Psoas muscle (tissue), 8 donors: ENCODE measurements around the gene COPS4. TPM values are rescaled to one million over a fixed set of nuclear protein-coding genes. Genes with fewer than 3 reads are reported as not detected.

ENCODE experiments used
- ATAC-seq, 4 donors: fragments of 200-7000 bp; cut with Tn5 transposase; one replicate each; pipeline ENCODE4 v1.9.1; 2020; ENCODE audit warnings: moderate library complexity in 3 of 4, mild to moderate bottlenecking in 2 of 4
- DNase-seq, 2 donors: peaks; one replicate each; pipeline ENCODE4 v3.0.0-alpha.2; 2020
- H3K27ac ChIP-seq: fragments of 200-600 bp; one replicate; pipeline ENCODE4 v1.8.0; 2022
- H3K27me3 ChIP-seq, 3 donors: fragments of 200-600 bp in 1 of 3; one replicate each; pipeline versions ENCODE4 v1.6.1 to v1.8.0; 2013 to 2022; ENCODE audit warnings: low read length in 2 of 3, mild to moderate bottlenecking in 2 of 3, moderate library complexity in 1 of 3; ENCODE audit not compliant: insufficient read depth in 3 of 3
- H3K36me3 ChIP-seq, 2 donors: fragments of 200-600 bp in 1 of 2; one replicate each; pipeline versions ENCODE4 v1.6.1 to v1.8.0; 2013 to 2022; ENCODE audit warnings: low read depth in 1 of 2, mild to moderate bottlenecking in 1 of 2, moderate library complexity in 1 of 2; ENCODE audit not compliant: insufficient read depth in 1 of 2
- H3K4me1 ChIP-seq: fragments of 200-600 bp; one replicate; pipeline ENCODE4 v1.8.0; 2022
- H3K4me3 ChIP-seq: fragments of 200-600 bp; one replicate; pipeline ENCODE4 v1.8.0; 2022; ENCODE audit warnings: mild to moderate bottlenecking
- H3K9me3 ChIP-seq: fragments of 200-600 bp; one replicate; pipeline ENCODE4 v1.8.0; 2022
- WGBS, 3 donors: extraction: QIAGEN DNeasy Blood & Tissue Kit; methylation state at CpG; one replicate each; pipeline versions ENCODE4 v1.1.6 to v1.1.7; 2013; 5-methylcytosine and 5-hydroxymethylcytosine counted together
- intact Hi-C, 2 donors: fragments of 100-400 bp; cut with DNase I; formaldehyde crosslinking; loops; one replicate each; pipeline versions ENCODE4 v1.11.0 to v1.14.2; 2022
- polyA plus RNA-seq, 3 donors: library from polyadenylated mRNA; stranded (reverse); fragments of 200-250 nt; gene quantifications; one replicate each; pipeline ENCODE4 v1.2.3, GENCODE V29; 2013
- total RNA-seq, 4 donors: library from RNA; stranded (reverse); fragmentation: NEBNext Ultra II Directional in 2 of 4; extraction: Animal tissue kit (Norgen Biotek cat#: 25700) in 2 of 4; gene quantifications; one replicate each; pipeline versions ENCODE4 v1.2.1 to v1.2.4, GENCODE V29; 2021 to 2023
- TF ChIP-seq, protein P1 (sequence below): fragments of 200-600 bp; IDR thresholded peaks from one replicate; pipeline ENCODE4 v1.8.0; 2022; ENCODE audit warnings: antibody characterized with exemption
- donor health status: healthy with polysubstance abuse.
- donor health status: DM: no; HTN: no; CAD: no; lungs with moderate emphysema.
- donor health status: Bipolar disorder and iron deficiency.
- donor health status: healthy.
- donor health status: DM: yes; HTN: yes; CAD: no.
- donor health status: DM: no; HTN: no; CAD: no.
- donor health status: DM: no; HTN: no; CAD: no.
- donor health status: DM: yes; HTN: yes; CAD: no.

COPS4 gene
- total and polyA plus RNA-seq, 7 donors = 32.5 to 89.8 (median 60.2) TPM

DNA sequence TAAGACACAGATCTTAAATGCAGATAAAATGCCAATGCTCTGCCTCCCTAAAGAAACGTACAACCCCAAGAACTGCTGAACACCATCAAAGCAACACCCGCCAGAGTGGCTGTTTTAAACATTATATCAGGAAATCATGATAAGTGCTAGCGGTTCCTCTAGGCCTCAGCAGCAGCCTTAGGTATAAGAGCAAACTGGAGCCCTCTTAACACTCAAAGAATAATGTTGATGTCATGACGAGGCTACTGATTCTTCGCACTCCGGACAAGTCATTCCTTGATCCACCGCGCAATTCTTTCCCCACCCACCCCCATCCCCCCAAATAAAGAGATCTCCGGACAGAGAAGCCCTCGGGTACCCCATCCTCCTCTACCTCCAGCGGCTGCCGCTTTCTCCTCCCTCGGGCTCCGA, 24.9 kb upstream of the COPS4 start:
- Histone ChIP-seq H3K4me3 (peak overlapping the region; percentile 87), H3K27me3 (no peaks in the 10 kb centered on the region), H3K27ac (peak overlapping the region; percentile 83), H3K9me3 (no peaks in the 10 kb centered on the region), H3K36me3 (no peaks in the 10 kb centered on the region), H3K4me1 (peaks cover 22% of the 10 kb centered on the region)
- intact Hi-C loops = loop anchor here (5.0 to 10.0 kb wide), 3 partner anchors 108 to 635 kb away; partner anchors contain the start of genes HNRNPD (in 1 of the 2), SEC31A (in 1 of the 2) and THAP9 (in 1 of the 2)
- DNase-seq (no peak), ATAC-seq (peak in 1 of 4 donors; percentile 5)
- WGBS, 3 donors = 0 to 1% (median 0%) methylated on average over 14 of the region's 14 CpGs
- TF ChIP-seq, protein P1, sequence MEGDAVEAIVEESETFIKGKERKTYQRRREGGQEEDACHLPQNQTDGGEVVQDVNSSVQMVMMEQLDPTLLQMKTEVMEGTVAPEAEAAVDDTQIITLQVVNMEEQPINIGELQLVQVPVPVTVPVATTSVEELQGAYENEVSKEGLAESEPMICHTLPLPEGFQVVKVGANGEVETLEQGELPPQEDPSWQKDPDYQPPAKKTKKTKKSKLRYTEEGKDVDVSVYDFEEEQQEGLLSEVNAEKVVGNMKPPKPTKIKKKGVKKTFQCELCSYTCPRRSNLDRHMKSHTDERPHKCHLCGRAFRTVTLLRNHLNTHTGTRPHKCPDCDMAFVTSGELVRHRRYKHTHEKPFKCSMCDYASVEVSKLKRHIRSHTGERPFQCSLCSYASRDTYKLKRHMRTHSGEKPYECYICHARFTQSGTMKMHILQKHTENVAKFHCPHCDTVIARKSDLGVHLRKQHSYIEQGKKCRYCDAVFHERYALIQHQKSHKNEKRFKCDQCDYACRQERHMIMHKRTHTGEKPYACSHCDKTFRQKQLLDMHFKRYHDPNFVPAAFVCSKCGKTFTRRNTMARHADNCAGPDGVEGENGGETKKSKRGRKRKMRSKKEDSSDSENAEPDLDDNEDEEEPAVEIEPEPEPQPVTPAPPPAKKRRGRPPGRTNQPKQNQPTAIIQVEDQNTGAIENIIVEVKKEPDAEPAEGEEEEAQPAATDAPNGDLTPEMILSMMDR = no peak

GRCh38 chr4:83010522-83011318, 24.3 kb upstream of the COPS4 start, which contains the start of gene LIN54:
Gene LIN54, minus strand, starts transcription at chr4:83010823. Its CDS starts 25,979 bp downstream, at chr4:82984844.
- Histone ChIP-seq H3K9me3 (no peaks in the 10 kb centered on the region), H3K27ac (peak within 1 kb of the TSS; percentile 83), H3K27me3 (no peaks in the 10 kb centered on the region), H3K4me3 (peak within 1 kb of the TSS; percentile 87), H3K4me1 (peaks cover 22% of the 10 kb centered on the region), H3K36me3 (no peaks in the 10 kb centered on the region)
- ATAC-seq = peak; percentile 49 to 71 (median 56)
- DNase-seq = peak; percentile 86 to 90
- intact Hi-C loops = loop anchor here (5.0 to 10.0 kb wide), 3 partner anchors 108 to 636 kb away; partner anchors contain the start of genes HNRNPD (in 1 of the 2), SEC31A (in 1 of the 2) and THAP9 (in 1 of the 2)
- TF ChIP-seq, protein P1 = no peak
- WGBS, 3 donors = 0 to 1% (median 0%) methylated on average over 48 to 53 of the region's 54 CpGs

DNA sequence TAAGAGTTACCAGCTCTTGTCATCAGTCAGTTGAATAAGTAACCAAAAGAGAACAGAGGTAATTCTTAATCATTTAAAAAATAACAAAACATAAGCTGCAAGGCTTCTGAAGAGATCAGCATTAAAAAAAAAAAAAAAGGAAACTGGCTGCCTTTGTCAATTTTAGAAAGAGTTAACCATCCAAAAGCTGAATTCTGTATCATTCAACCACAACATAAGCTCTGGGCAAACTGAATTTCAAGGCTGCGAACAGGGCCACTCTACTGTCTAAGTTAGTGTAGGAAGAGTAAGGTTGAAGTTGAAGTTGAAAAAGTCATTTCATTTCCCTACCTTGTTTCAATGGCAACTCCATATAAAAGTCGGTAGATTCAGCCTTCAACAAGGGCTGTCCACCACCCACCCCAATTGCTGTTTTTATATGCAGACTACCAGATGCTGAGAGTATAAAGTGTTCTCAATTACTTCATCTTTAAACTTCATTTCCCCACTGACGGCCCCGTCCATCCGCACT, 23.2 kb upstream of the COPS4 start:
- Histone ChIP-seq H3K9me3 (no peaks in the 10 kb centered on the region), H3K36me3 (no peaks in the 10 kb centered on the region), H3K4me1 (peaks cover 22% of the 10 kb centered on the region), H3K27me3 (no peaks in the 10 kb centered on the region), H3K4me3 (peak overlapping the region; percentile 87), H3K27ac (peak overlapping the region; percentile 83)
- DNase-seq = no peak
- no peak for ATAC-seq
- 3 to 5% (median 5%) methylated on average over 5 of the region's 5 CpGs for WGBS, 3 donors
- intact Hi-C loops = loop anchor here (2.0 to 10.0 kb wide), 4 partner anchors 23 to 637 kb away; partner anchors contain the start of genes COPS4 (in 1 of the 2), HNRNPD (in 1 of the 2), SEC31A (in 1 of the 2) and THAP9 (in 1 of the 2)
- TF ChIP-seq, protein P1 = no peak

GRCh38 chr4:83012200-83012686, 22.7 kb upstream of the COPS4 start:
- H3K36me3 ChIP-seq = no peaks in the 10 kb centered on the region
- TF ChIP-seq, protein P1 = no peak
- intact Hi-C loops = loop anchor here (2.0 to 10.0 kb wide), 4 partner anchors 23 to 637 kb away; partner anchors contain the start of genes COPS4 (in 1 of the 2), HNRNPD (in 1 of the 2), SEC31A (in 1 of the 2) and THAP9 (in 1 of the 2)
- DNase-seq = peak; percentile 38 to 68
- H3K4me1 ChIP-seq = peaks cover 22% of the 10 kb centered on the region
- H3K27ac ChIP-seq = peak overlapping the region; percentile 83
- H3K27me3 ChIP-seq = no peaks in the 10 kb centered on the region
- H3K4me3 ChIP-seq = peak overlapping the region; percentile 87
- H3K9me3 ChIP-seq = no peaks in the 10 kb centered on the region
- peak in 3 of 4 donors; percentile 2 to 20 (median 2) for ATAC-seq
- WGBS, 3 donors = 0 to 1% (median 1%) methylated on average over 25 to 43 of the region's 43 CpGs
